GM19324 (cell line): ENCODE results near the gene FHAD1.
"Not testable (repeated sequence)": the region's sequence is repeated elsewhere in the genome, so short reads cannot be mapped to it uniquely, and the experiment has no call there.

Source experiments
- ATAC-seq: cut with Tn5 transposase; IDR thresholded peaks from one replicate; pipeline ENCODE4 v1.9.1; 2021; ENCODE audit warnings: mild to moderate bottlenecking, moderate library complexity; ENCODE audit not compliant: unreplicated experiment, low FRiP score

Gene FHAD1

GRCh38 chr1:15427280-15427666 is 180.2 kb downstream of the FHAD1 start:
- ATAC-seq, result no peak

- not testable (repeated sequence) for ATAC-seq
Measured at GRCh38 chr1:15428252-15428651, 181.2 kb downstream of the FHAD1 start.

- ATAC-seq, result no peak
Measured at GRCh38 chr1:15428815-15429435, 181.9 kb downstream of the FHAD1 start.

- ATAC-seq, result no peak
Measured at GRCh38 chr1:15429701-15430149, 182.7 kb downstream of the FHAD1 start.

GRCh38 chr1:15430787-15431570 is 184.0 kb downstream of the FHAD1 start:
- no peak for ATAC-seq

GRCh38 chr1:15431571-15431948 is 184.5 kb downstream of the FHAD1 start:
- no peak for ATAC-seq

- ATAC-seq, result no peak
Measured at GRCh38 chr1:15432324-15432723, 185.3 kb downstream of the FHAD1 start.

- ATAC-seq, result no peak
Measured at GRCh38 chr1:15433471-15433870, 186.4 kb downstream of the FHAD1 start.

GRCh38 chr1:15434739-15435138 is 187.7 kb downstream of the FHAD1 start:
- ATAC-seq, result not testable (repeated sequence)

- ATAC-seq, result no peak
Measured at GRCh38 chr1:15435239-15436077, 188.4 kb downstream of the FHAD1 start.

GRCh38 chr1:15436881-15437442 is 189.9 kb downstream of the FHAD1 start:
- no peak for ATAC-seq

- no peak for ATAC-seq
Measured at GRCh38 chr1:15439325-15439724, 192.3 kb downstream of the FHAD1 start.

GRCh38 chr1:15440357-15440756 is 193.3 kb downstream of the FHAD1 start:
- no peak for ATAC-seq

- no peak for ATAC-seq
Measured at GRCh38 chr1:15441247-15441646, 194.2 kb downstream of the FHAD1 start.

GRCh38 chr1:15442119-15442518 is 195.1 kb downstream of the FHAD1 start:
- ATAC-seq, result no peak

GRCh38 chr1:15442759-15443158 is 195.7 kb downstream of the FHAD1 start:
- no peak for ATAC-seq

GRCh38 chr1:15443281-15443680 is 196.3 kb downstream of the FHAD1 start:
- no peak for ATAC-seq

- no peak for ATAC-seq
Measured at GRCh38 chr1:15444468-15445389, 197.7 kb downstream of the FHAD1 start.

- no peak for ATAC-seq
Measured at GRCh38 chr1:15445390-15446122, 198.5 kb downstream of the FHAD1 start.
